Endothelial cell of umbilical vein (primary cell): ENCODE results near the gene LCN2. TPM values are rescaled to one million over a fixed set of nuclear protein-coding genes. Genes with fewer than 3 reads are reported as not detected.

Experiments
- BruUV-seq: library from RNA; stranded (reverse); fragments of 400-500 nt; replicated peaks from 2 replicates; lab custom pipeline; 2021; lab: Mats Ljungman, UMichigan
- CTCF ChIA-PET: fragments of 300-600, 350-600 bp; sonication (Branson Sonifier 250); formaldehyde crosslinking; loops from one replicate; lab custom pipeline; 2021; ENCODE audit warnings: antibody characterized with exemption, inconsistent platforms; lab: Charles Lee
- POLR2A ChIA-PET: fragments of 300-600, 350-600 bp; sonication (Branson Sonifier 250); formaldehyde crosslinking; loops from one replicate; lab custom pipeline; 2021; ENCODE audit warnings: antibody characterized with exemption, inconsistent platforms; lab: Charles Lee
- DNase-seq: peaks from one replicate; pipeline ENCODE4 v3.0.0-alpha.2; 2011; ENCODE audit warnings: low read depth, low spot score
- FAIRE-seq: peaks from 2 replicates; lab custom pipeline; 2011; peaks lifted over from hg19 to GRCh38; lab: Jason Lieb, UNC
- H2AFZ ChIP-seq: 2 replicates; pipeline ENCODE4 v1.6.0; 2012; ENCODE audit warnings: low read depth, low read length, control low read depth, inconsistent platforms
- H3K27ac ChIP-seq: 2 replicates; pipeline ENCODE4 v1.5.1; 2011; ENCODE audit warnings: low read depth, mild to moderate bottlenecking, control low read depth, low read length, moderate library complexity; ENCODE audit not compliant: insufficient read depth
- H3K27me3 ChIP-seq, 2 experiments: 2 replicates each; pipeline versions ENCODE4 v1.6.0 to v1.6.1; 2011; ENCODE audit warnings: low read length in 2 of 2, mixed read lengths in 1 of 2; ENCODE audit not compliant: control insufficient read depth in 2 of 2, insufficient read depth in 2 of 2
- H3K36me3 ChIP-seq, 2 experiments: 2 replicates in 1 of 2; 3 replicates in 1 of 2; pipeline ENCODE4 v1.5.1; 2011; ENCODE audit warnings: low read length in 2 of 2, mild to moderate bottlenecking in 1 of 2, moderate library complexity in 1 of 2; ENCODE audit not compliant: control insufficient read depth in 2 of 2, insufficient read depth in 2 of 2; ENCODE audit errors: extremely low read depth in 1 of 2
- H3K4me1 ChIP-seq: 3 replicates; pipeline ENCODE4 v1.5.1; 2011; ENCODE audit warnings: mild to moderate bottlenecking, low read length; ENCODE audit not compliant: control insufficient read depth, insufficient read depth; ENCODE audit errors: extremely low read depth
- H3K4me2 ChIP-seq: 2 replicates; pipeline ENCODE4 v1.6.1; 2011; ENCODE audit warnings: low read length, control low read depth, mixed read lengths; ENCODE audit not compliant: insufficient read depth
- H3K4me3 ChIP-seq, 3 experiments: fragments of 200-600 bp in 1 of 3; sonication (generic), shearing (Covaris generic) in 1 of 3; replicated peaks in 1 of 3; 2 replicates each; pipeline ENCODE4 v1.5.1; 2011 to 2016; ENCODE audit warnings: control low read depth in 3 of 3, low read length in 3 of 3, mild to moderate bottlenecking in 2 of 3, inconsistent platforms in 1 of 3, low read depth in 1 of 3, moderate library complexity in 1 of 3; ENCODE audit not compliant: insufficient read depth in 1 of 3
- H3K79me2 ChIP-seq: 2 replicates; pipeline ENCODE4 v1.6.0; 2012; ENCODE audit warnings: low read length, inconsistent platforms; ENCODE audit not compliant: control insufficient read depth, insufficient read depth
- H3K9ac ChIP-seq: replicated peaks from 2 replicates; pipeline ENCODE3; 2011; ENCODE audit warnings: low read length, control low read depth; ENCODE audit not compliant: insufficient read depth; ENCODE audit errors: extremely low read depth
- H3K9me1 ChIP-seq: replicated peaks from 3 replicates; pipeline ENCODE4 v1.6.0; 2011; ENCODE audit warnings: mild to moderate bottlenecking, low read length; ENCODE audit not compliant: control insufficient read depth, insufficient read depth; ENCODE audit errors: extremely low read depth
- H3K9me3 ChIP-seq: replicated peaks from 2 replicates; pipeline ENCODE4 v1.5.1; 2012; ENCODE audit warnings: low read length, inconsistent platforms; ENCODE audit not compliant: control insufficient read depth, insufficient read depth
- H4K20me1 ChIP-seq: replicated peaks from 2 replicates; pipeline ENCODE3; 2011; ENCODE audit warnings: mild to moderate bottlenecking, low read length; ENCODE audit not compliant: control insufficient read depth, insufficient read depth; ENCODE audit errors: extremely low read depth
- EZH2 ChIP-seq: IDR thresholded peaks from 2 replicates; pipeline ENCODE4 v1.6.1; 2012; ENCODE audit warnings: borderline replicate concordance, low read depth, mild to moderate bottlenecking, moderate library complexity, low read length, inconsistent platforms; ENCODE audit not compliant: severe bottlenecking
- FOS ChIP-seq: IDR thresholded peaks from 2 replicates; pipeline ENCODE4 v1.6.1; 2011; ENCODE audit warnings: mild to moderate bottlenecking, low read length, moderate library complexity, borderline replicate concordance; ENCODE audit not compliant: insufficient read depth
- GATA2 ChIP-seq: IDR thresholded peaks from 2 replicates; pipeline ENCODE4 v1.7.0; 2011; ENCODE audit warnings: low read depth, mild to moderate bottlenecking, moderate library complexity, mixed read lengths, low read length; ENCODE audit not compliant: insufficient read length, insufficient read depth
- JUN ChIP-seq: IDR thresholded peaks from 2 replicates; pipeline ENCODE4 v1.6.1; 2011; ENCODE audit warnings: borderline replicate concordance, low read depth; ENCODE audit not compliant: insufficient read length, insufficient read depth
- MYC ChIP-seq: IDR thresholded peaks from one replicate; pipeline ENCODE4 v1.6.1; 2011; ENCODE audit warnings: mild to moderate bottlenecking, low read depth, low read length
- POLR2A ChIP-seq: IDR thresholded peaks from 2 replicates; pipeline ENCODE4 v1.6.1; 2012; ENCODE audit warnings: low read depth, mild to moderate bottlenecking, control low read depth, low read length
- POLR2AphosphoS5 ChIP-seq: IDR thresholded peaks from 2 replicates; pipeline ENCODE4 v1.6.1; 2012; ENCODE audit warnings: low read depth, mild to moderate bottlenecking, control low read depth, low read length, moderate library complexity; ENCODE audit not compliant: insufficient read depth
- dilution Hi-C: fragments of 300-500 bp; cut with MboI; formaldehyde crosslinking; loops from one replicate; pipeline ENCODE4 v1.15.0; 2019; ENCODE audit warnings: low sequenced_read_pairs; ENCODE audit not compliant: extremely low pct_ligation_motif_present
- intact Hi-C: fragments of 100-400 bp; cut with micrococcal nuclease; formaldehyde crosslinking; loops from one replicate; pipeline ENCODE4 v1.10.0; 2022
- polyA plus RNA-seq, 4 experiments: library from polyadenylated mRNA; depleted of rRNA in 3 of 4; stranded (reverse) in 3 of 4; unstranded in 1 of 4; fragments of >200 nt; gene quantifications; 2 replicates each; pipeline versions ENCODE4 v1.2.1 to v1.2.3, GENCODE V29; 2011 to 2012; ENCODE audit warnings: missing spikeins in 1 of 4
- total RNA-seq: library from RNA; stranded (reverse); gene quantifications from 2 replicates; pipeline ENCODE4 v1.2.3, GENCODE V29; 2021
- TF ChIP-seq, protein P1 (sequence below): IDR thresholded peaks from 2 replicates; pipeline ENCODE4 v1.6.1; 2011; ENCODE audit not compliant: insufficient read depth, insufficient read length
- TF ChIP-seq, protein P2 (sequence below), 2 donors: IDR thresholded peaks; 1 replicate in 1 of 2; 2 replicates in 1 of 2; pipeline ENCODE4 v1.5.1; 2011; ENCODE audit warnings: low read length in 2 of 2, mild to moderate bottlenecking in 2 of 2, moderate library complexity in 2 of 2, control low read depth in 1 of 2, inconsistent platforms in 1 of 2, low read depth in 1 of 2; ENCODE audit not compliant: insufficient read depth in 1 of 2; ENCODE audit errors: extremely low read depth in 1 of 2

LCN2 gene
- total and polyA plus RNA-seq, 2 donors (not counting 3 experiments of a cell fraction or from before 2014, with no cell fraction given) = not detected

DNA sequence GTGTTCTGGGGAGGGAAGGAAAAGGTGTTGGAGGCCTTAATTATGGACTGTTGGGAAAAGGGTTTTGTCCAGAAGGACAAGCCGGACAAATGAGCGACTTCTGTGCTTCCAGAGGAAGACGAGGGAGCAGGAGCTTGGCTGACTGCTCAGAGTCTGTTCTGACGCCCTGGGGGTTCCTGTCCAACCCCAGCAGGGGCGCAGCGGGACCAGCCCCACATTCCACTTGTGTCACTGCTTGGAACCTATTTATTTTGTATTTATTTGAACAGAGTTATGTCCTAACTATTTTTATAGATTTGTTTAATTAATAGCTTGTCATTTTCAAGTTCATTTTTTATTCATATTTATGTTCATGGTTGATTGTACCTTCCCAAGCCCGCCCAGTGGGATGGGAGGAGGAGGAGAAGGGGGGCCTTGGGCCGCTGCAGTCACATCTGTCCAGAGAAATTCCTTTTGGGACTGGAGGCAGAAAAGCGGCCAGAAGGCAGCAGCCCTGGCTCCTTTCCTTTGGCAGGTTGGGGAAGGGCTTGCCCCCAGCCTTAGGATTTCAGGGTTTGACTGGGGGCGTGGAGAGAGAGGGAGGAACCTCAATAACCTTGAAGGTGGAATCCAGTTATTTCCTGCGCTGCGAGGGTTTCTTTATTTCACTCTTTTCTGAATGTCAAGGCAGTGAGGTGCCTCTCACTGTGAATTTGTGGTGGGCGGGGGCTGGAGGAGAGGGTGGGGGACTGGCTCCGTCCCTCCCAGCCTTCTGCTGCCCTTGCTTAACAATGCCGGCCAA lies 40.8 kb upstream of the LCN2 start:
- Histone ChIP-seq H3K9me3 (no peaks in the 10 kb centered on the region), H3K9me1 (no peaks in the 10 kb centered on the region), H3K36me3 (peaks cover 5 to 35% of the 10 kb centered on the region in 2 experiments), H3K79me2 (no peaks in the 10 kb centered on the region), H3K4me3 (no peak overlapping the region), H3K27ac (no peak overlapping the region), H3K4me2 (no peak overlapping the region), H3K27me3 (no peaks in the 10 kb centered on the region), H4K20me1 (no peaks in the 10 kb centered on the region), H3K4me1 (no peaks in the 10 kb centered on the region), H3K9ac (no peak overlapping the region), H2AFZ (no peak overlapping the region)
- dilution Hi-C loops (no loop called here), intact Hi-C loops (no loop called here)
- ChIA-PET CTCF (interaction anchor here (2.9 kb wide), 1 partner anchor 9 kb away, joined by 20 read pairs; no protein-coding TSS in a partner anchor), POLR2A (interaction anchor here (0.5 kb wide), 1 partner anchor 63 kb away, joined by 3 read pairs; no protein-coding TSS in a partner anchor)
- FAIRE-seq = no peak
- no peak for DNase-seq
- TF ChIP-seq EZH2 (no peak), MYC (no peak), FOS (no peak), JUN (no peak), POLR2A (no peak), GATA2 (no peak), POLR2AphosphoS5 (no peak)
- TF ChIP-seq, protein P1, sequence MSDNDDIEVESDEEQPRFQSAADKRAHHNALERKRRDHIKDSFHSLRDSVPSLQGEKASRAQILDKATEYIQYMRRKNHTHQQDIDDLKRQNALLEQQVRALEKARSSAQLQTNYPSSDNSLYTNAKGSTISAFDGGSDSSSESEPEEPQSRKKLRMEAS = no peak
- TF ChIP-seq, protein P2, sequence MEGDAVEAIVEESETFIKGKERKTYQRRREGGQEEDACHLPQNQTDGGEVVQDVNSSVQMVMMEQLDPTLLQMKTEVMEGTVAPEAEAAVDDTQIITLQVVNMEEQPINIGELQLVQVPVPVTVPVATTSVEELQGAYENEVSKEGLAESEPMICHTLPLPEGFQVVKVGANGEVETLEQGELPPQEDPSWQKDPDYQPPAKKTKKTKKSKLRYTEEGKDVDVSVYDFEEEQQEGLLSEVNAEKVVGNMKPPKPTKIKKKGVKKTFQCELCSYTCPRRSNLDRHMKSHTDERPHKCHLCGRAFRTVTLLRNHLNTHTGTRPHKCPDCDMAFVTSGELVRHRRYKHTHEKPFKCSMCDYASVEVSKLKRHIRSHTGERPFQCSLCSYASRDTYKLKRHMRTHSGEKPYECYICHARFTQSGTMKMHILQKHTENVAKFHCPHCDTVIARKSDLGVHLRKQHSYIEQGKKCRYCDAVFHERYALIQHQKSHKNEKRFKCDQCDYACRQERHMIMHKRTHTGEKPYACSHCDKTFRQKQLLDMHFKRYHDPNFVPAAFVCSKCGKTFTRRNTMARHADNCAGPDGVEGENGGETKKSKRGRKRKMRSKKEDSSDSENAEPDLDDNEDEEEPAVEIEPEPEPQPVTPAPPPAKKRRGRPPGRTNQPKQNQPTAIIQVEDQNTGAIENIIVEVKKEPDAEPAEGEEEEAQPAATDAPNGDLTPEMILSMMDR (IDR thresholded peaks at IDR 0.05; ENCODE audit: extremely low read depth in 1 of 2, insufficient read depth in 1 of 2, low read depth in 1 of 2, low read length in 2 of 2) = no peak
- BruUV-seq = no TSS peak
